Measurements from ENCODE around the gene METTL27.
"Not testable (repeated sequence)": the region's sequence is repeated elsewhere in the genome, so short reads cannot be mapped to it uniquely, and the experiment has no call there.

METTL27 gene

GRCh38 chr7:73838642-73839041 lies 3.7 kb downstream of the METTL27 start:
- DNase-seq = no peak

DNA sequence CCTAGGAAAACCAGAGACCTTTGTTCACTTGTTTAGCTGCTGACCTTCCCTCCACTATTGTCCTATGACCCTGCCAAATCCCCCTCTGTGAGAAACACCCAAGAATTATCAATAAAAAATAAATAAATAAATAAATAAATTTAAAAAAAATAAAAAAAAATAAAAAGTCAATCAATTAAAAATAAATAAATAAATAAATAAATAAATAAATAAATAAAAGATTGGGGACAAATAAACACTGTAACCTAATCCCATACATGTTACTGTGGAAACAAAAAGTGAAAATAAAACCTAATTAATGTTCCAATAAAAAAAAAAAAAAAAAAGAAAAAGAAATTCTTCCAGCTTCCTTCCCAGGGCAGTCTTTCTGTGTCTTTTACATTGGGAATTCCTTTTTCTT lies 5.1 kb downstream of the METTL27 start:
- not testable (repeated sequence) for DNase-seq

GRCh38 chr7:73834626-73835191 lies 7.6 kb downstream of the METTL27 start:
- DNase-seq = no peak

GRCh38 chr7:73833251-73833919 lies 8.9 kb downstream of the METTL27 start:
- no peak for DNase-seq

- no peak for DNase-seq
Observed at GRCh38 chr7:73832806-73833205, 9.5 kb downstream of the METTL27 start.

- no peak for DNase-seq
Observed at GRCh38 chr7:73831834-73832651, 10.3 kb downstream of the METTL27 start.

- no peak for DNase-seq
Observed at GRCh38 chr7:73831584-73831833, 10.8 kb downstream of the METTL27 start.

DNA sequence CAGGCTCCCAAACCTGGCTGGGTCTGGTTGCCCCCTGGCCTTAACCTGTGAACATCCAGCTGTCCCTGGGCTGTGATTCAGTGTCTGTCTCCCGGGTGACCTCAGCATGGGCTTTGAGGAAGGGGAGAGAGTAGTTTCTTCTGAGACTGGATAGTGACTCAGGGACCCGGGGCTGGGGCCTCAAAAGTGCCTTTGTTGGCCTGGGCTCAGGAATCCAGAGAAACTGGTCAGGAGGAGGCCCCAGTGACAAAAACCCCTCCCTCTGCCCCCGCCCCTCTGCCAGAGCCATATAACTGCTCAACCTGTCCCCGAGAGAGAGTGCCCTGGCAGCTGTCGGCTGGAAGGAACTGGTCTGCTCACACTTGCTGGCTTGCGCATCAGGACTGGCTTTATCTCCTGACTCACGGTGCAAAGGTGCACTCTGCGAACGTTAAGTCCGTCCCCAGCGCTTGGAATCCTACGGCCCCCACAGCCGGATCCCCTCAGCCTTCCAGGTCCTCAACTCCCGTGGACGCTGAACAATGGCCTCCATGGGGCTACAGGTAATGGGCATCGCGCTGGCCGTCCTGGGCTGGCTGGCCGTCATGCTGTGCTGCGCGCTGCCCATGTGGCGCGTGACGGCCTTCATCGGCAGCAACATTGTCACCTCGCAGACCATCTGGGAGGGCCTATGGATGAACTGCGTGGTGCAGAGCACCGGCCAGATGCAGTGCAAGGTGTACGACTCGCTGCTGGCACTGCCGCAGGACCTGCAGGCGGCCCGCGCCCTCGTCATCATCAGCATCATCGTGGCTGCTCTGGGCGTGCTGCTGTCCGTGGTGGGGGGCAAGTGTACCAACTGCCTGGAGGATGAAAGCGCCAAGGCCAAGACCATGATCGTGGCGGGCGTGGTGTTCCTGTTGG lies 11.4 kb downstream of the METTL27 start, which contains the start of gene CLDN4:
Gene CLDN4, plus strand, starts transcription at position 316 of the 903 bp plus-strand sequence. Its CDS starts 206 bp downstream, at position 522.
- DNase-seq = no peak

DNA sequence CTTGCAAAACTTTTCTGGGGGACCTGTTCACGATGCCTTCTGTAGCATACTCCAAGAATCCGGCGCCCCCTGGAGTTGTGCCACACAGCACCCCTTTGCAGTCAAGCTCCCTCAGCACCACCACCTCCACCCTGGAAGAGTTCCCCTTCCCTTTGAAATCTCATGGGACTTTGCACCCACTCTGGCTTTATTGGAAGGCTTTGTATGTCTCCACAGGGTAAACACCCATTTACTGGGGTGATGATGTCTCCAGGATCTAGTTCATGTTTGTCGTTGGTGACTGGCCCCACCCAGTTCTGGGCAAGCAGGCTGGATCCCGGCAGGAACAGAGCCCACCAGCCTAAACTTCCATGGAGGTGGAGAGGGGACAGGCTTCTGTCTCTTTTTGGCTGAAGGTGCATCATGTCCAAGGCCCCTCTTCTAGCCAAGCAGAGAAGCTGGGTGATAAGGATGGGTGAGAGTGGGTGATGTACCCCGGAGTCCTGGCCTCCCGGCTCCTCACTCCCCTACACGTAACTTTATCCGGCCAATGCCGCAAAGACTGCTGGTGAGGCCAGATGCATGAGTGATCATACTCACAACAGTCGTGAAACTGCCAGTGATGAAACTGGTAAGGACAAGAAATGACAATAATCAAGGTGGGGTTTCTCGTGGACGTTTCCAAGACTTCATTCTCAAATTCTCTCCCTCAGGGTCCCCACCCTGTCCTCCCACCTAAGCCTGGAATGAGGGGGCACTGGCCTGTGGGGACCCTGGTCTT lies 12.2 kb downstream of the METTL27 start:
- no peak for DNase-seq

GRCh38 chr7:73829505-73829904 lies 12.8 kb downstream of the METTL27 start:
- no peak for DNase-seq

- no peak for DNase-seq
Observed at GRCh38 chr7:73828972-73829371, 13.3 kb downstream of the METTL27 start.

DNA sequence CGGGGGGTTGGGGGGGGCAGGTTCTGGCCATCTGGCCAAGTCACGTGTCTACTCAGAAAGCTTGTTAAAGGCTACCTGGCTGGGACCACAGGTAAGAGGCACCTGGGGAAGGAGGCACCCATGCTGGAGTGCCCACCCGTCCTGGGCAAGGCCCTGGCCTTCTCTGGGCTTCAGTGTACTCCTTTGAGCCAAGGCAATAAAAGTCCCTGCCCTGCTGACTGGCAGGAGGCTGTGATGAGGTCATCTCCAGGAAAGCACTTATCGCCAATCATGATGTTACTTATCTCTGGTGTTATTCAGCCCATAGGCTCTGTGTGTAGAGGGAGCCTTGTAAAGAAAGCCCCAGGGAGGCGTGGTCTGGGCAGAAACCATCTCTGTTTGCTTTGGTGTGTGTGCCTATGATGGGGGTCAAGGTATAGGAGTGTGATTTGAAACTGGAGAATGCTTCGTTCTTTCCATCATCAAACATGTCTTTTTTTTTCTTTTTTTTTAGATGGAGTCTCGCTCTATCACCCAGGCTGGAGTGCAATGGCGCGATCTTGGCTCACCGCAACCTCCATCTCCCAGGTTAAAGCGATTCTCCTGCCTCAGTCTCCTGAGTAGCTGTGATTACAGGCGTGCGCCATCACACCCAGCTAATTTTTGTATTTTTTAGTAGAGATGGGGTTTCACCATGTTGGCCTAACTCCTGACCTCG lies 14.1 kb downstream of the METTL27 start:
- DNase-seq = no peak

DNA sequence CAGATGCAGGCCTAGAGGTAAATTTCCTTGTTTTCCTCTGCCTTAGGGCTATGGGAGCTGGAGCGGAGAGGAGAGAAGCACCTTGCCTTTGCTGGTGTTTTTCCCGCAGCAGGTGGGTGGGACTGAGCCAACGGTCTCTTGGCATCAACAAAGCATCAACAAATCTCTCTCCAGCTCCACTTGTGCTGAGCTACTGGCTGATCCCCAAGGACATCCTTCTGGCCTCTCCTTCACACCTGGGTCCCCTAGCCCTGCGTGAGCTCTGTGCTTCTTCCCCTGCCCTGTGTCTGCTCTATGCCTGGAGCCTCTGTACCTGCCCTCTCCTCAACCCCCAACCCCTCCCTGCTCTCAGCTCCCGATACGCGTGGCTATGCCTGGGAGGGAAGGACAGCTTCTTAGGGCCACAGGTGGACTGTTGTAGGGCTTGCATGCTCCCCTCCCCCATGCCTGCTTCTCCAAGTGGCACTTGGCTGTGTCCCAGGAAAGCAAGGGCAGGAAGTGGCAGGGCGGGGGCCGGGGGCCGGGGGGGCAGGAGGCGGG lies 14.7 kb downstream of the METTL27 start:
- DNase-seq = no peak

DNA sequence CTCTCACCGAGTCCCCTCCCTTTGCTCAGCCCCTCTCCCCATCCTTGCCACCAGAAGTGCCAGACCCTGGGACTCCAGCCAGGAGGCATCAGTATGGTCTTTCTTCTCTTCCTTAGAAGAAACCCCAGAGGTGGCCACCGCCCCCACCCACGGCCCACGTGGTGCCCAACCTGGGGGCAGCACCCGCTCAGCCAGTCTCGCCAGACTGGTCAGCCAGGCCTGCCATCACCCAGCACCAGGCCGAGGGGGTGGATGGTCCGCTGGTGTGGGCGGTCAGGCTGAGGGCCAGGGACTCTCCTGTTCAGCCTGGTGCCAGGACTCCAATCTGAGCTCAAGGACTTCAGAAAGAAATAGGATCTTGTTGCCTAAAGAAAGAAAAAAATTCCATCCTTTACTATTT lies 17.3 kb downstream of the METTL27 start:
- DNase-seq = no peak

GRCh38 chr7:73823873-73824592 lies 18.3 kb downstream of the METTL27 start:
- no peak for DNase-seq

DNA sequence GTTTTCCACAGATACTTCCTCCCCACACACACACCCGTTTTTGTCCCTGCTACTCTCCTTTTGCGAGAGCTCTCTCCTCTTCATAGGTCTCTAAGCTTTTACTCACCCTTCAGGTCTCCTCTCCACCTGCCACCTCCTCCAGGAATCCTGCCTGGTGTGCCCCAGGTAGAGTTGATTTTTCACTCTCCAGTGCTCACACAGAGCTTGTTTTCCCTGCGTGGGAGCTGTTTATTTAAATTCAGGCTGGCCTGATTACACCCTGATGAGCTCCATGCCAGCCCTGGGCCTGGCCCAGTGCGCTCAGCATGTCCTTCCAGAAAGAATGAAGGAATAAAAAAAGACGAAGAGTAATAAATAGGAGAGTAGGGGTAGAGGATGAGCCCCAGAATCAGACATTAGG lies 19.1 kb downstream of the METTL27 start:
- DNase-seq = no peak

DNA sequence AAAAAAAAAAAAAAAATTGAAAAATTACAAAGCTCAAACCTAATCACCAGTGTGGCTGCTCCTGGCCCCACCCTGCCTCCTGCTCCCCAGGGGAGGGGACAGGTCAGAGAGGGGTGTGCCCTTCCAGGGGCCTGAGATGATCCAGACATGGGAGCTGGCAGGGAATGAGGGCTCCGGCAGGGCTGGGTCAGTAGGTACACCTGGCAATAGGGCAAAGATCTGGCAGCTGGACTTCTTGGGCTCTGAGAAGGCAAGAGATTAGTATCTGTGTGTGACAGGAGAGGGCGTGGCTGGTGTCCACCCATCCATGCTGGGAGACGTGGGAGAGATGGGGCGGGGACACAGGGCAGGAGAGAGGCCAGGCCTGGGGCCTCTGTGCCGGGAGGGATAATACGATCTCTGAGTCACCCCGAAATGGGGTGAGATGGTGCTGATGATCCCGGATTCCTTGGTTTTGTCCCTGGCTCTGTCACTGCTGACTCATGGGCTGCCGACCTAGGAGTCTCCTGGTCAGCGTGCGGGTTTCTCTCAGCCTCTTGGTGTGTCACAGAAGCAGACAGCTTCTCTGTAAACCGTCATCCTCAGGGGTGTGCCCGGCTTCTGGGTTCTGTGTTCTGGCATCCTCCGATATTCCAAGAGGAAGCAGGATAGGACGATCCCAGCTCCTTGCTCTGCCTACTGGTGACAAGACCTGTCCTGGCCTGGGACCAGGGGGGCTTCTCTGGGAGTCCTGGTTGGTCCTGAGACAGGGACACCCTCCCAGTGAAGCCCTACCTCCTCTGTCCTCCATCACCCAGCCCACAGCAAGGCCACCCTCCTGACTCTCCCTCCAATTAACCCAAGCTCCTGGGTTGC lies 19.8 kb downstream of the METTL27 start:
- DNase-seq = peak; percentile 85

DNA sequence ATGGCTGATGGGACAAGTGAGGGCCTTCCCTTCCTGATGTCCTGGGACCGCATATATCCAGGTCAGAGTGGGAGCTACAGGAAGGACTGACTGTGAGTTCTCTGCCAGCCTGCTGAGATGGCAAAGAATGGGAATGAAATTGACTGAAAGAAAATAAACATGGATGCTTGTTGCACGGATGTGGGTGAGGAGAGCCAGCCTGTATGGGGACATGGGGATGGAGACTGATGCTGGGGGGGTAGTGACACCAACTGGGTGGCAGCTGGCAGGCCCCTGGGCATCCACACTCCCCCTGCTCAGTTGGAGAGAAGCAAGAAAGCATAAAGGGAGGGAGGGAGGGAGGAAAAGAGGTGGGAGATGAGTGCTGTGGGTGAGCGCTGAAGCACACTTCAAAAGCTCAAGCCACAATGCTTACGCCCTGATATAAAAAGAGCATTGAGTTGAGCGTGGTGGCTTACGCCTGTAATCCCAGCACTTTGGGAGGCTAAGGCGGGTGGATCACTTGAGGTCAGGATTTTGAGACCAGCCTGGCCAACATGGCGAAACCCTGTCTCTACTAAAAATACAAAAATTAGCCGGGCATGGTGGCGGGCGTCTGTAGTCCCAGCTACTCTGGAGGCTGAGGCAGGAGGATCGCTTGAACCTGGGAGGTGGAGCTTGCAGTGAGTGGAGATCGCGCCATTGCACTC lies 20.6 kb downstream of the METTL27 start:
- not testable (repeated sequence) for DNase-seq

- DNase-seq = no peak
Observed at GRCh38 chr7:73820013-73820412, 22.3 kb downstream of the METTL27 start.

All from amniotic stem cell (primary cell).